Left renal cortex interstitium (tissue), 4 donors: ENCODE measurements around the gene DOLK. TPM values are rescaled to one million over a fixed set of nuclear protein-coding genes. Genes with fewer than 3 reads are reported as not detected.

Source experiments
- DNase-seq, 4 donors: peaks; one replicate each; pipeline ENCODE4 v3.0.0-alpha.2; 2013; ENCODE audit warnings: low read depth in 4 of 4, low spot score in 2 of 4, missing footprints in 1 of 4
- polyA plus RNA-seq, 4 donors: library from polyadenylated mRNA; unstranded; fragments of 120-200 nt; gene quantifications; one replicate each; pipeline ENCODE4 v1.2.1, GENCODE V29; 2013; ENCODE audit not compliant: insufficient read length in 4 of 4

DOLK gene
- polyA plus RNA-seq, 4 donors, result 14.4 to 20.0 (median 16.8) TPM

GRCh38 chr9:128910906-128911305 lies 36.5 kb downstream of the DOLK start:
- no peak for DNase-seq

- no peak for DNase-seq
These were observed 37.5 kb downstream of the DOLK start for GRCh38 chr9:128909859-128910258.

GRCh38 chr9:128908372-128908771 lies 39.0 kb downstream of the DOLK start:
- no peak for DNase-seq

GRCh38 chr9:128906741-128907140 lies 40.7 kb downstream of the DOLK start:
- no peak for DNase-seq

DNA sequence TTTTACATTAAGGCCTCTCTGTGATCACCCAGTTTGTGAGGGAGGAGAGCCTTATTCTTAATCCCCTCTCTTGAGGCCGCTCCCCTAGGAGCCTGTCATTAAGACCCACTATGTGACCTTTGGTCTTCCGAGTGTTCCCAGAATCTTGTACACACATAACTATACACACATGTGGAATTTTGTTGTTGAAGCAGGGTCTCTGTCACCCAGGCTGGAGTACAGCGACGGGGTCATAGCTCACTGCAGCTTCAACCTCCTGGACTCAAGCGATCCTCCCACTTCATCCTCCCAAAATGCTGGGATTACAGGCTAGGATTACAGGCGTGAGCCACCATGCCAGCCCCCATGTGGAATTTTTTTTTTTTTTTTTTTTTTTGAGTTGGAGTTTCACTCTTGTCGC lies 41.4 kb downstream of the DOLK start:
- DNase-seq, result no peak

DNA sequence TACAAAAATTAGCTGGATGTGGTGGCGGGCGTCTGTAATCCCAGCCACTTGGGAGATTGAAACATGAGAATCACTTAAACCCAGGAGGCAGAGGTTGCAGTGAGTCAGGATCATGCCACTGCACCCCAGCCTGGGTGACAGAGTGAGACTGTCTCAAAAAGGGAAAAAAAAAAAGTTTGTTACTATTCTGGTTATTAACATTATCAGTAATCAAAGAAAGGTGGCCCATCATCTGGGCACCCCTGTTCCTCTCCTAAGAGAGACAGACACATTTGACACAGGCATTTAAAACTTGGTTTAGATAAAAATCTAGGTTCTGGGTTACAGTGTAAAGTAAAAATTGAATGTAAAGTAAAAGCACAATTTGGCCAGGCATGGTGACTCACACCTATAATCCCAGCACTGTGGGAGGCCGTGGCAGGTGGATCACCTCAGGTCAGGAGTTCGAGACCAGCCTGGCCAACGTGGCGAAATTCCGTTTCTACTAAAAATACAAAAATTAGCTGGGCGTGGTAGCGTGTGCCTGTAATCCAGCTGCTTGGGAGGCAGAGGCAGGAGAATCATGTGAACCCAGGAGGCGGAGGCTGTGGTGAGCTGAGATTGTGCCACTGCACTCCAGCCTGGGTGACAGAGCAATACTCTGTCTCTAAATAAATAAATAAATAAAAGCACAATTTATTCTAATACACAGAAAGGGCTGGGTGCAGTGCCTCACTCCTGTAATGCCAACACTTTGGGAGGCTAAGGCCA lies 43.4 kb downstream of the DOLK start:
- DNase-seq, result no peak

GRCh38 chr9:128903079-128903461 lies 44.3 kb downstream of the DOLK start:
- DNase-seq, result no peak

DNA sequence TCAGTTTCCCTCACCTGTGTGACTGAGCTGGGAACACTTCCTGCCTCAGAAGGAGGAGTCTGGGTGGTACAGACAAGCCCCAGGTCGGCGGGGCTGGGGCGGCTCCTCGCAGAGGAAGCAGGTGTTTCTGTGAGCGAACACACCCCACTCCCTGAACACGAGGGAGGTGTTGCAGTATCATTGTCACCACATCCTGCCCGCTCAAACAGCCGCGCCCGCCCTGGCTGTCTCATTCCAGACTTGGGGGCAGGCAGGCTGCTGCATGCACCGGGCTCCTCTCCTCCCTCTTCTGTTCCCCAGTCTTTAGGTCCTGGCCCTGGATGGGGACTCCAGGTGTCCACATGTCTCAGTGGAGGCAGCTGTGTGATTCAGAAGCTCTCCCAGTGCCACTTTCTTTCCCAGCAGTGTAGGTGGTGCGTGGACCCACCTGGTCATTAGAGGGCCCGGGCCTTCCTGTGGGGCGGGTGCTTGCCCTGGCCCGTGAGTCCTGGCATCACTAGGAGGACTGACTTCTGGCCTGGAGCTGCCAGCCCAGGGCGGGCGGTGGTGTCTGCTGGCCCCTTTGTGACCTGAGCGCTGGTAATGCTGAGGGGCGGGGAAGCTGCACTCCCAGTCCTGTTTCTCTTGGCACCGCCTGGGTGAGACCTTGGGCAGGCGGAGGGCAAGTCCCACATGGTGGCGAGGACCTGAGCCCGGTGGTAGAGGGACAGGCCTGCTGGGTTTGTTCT lies 44.9 kb downstream of the DOLK start:
- no peak for DNase-seq

GRCh38 chr9:128901822-128902221 lies 45.6 kb downstream of the DOLK start:
- DNase-seq, result no peak

GRCh38 chr9:128901379-128901778 lies 46.0 kb downstream of the DOLK start:
- DNase-seq, result no peak

GRCh38 chr9:128899566-128900322 lies 47.7 kb downstream of the DOLK start:
- no peak for DNase-seq

DNA sequence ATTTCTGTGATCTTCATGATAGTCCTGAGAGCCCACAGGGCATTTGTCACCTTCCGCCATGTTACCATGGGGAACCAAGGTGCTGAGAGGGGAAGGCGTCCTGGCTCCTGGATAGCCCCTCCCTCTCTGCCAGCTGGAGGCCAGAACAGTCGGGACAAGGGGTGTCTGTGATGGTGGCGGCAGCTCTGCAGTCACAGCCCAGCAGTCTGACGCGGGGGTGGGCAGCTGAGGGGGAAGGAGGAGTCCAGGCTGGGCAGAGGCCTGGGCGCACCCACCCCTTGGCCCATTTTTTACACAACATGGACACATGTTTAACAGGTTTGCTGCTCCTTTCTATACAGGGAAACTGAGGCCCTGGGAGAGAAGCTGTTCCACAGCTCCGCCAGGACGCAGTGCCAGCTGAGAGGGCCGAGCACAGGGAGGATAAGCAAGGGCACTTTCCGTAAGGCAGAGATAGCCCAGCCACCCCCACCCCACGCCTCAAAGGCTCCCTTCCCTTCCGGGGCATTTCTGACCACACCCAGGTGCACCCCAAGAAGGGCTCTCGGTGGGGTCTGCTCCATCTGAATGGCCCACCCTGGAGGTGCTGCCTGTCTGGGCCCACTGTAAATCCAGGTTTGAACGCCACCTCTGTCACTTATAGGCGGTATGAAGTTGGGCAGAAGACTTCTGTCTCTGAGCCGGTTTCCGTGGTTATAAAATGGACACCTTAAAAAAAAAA lies 48.4 kb downstream of the DOLK start:
- no peak for DNase-seq

GRCh38 chr9:128898382-128898781 lies 49.0 kb downstream of the DOLK start:
- no peak for DNase-seq

DNA sequence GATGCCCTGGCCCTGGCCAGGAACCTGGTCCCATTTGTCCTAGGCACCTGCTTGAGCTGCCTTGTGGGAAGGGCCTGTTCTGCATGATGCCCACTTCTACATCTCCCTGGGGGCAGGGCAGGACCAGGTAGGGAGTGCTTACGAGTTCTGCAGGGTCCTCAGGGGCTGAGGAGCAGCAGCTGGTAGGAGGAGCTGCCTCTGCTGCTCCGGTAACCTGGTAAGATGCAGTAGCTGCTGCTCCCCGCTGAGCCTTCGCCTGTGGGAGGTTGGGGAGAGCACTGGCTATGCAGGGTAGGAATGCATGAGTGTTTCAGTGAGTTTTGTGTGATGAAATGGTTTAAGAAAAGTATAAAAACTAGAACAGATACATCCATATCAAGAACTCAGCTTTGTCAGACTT lies 51.8 kb downstream of the DOLK start:
- DNase-seq, result no peak

Other genes starting within 250 kb of the DOLK start
- gene PKN3, start 245.1 kb downstream of the DOLK start, polyA plus RNA-seq, result 10 to 100 TPM in 3 of 4 donors, 1 to 10 TPM in 1; 6.9 to 15.6 (median 12.5) TPM
- 10 to 100 TPM; 15.6 to 26.2 (median 20.7) TPM for gene ZDHHC12, start 223.5 kb downstream of the DOLK start, polyA plus RNA-seq
- gene ZER1, start 175.7 kb downstream of the DOLK start, polyA plus RNA-seq, result 10 to 100 TPM; 33.5 to 43.9 (median 37.0) TPM
- gene TBC1D13, start 160.3 kb downstream of the DOLK start, polyA plus RNA-seq, result 10 to 100 TPM; 35.4 to 41.7 (median 37.4) TPM
- 10 to 100 TPM in 2 of 4 donors, 1 to 10 TPM in 2; 6.8 to 16.4 (median 12.6) TPM for gene ENDOG, start 129.1 kb downstream of the DOLK start, polyA plus RNA-seq
- 10 to 100 TPM; 31.8 to 52.4 (median 40.3) TPM for gene SPOUT1, start 117.8 kb downstream of the DOLK start, polyA plus RNA-seq
- 10 to 100 TPM; 17.0 to 31.0 (median 25.5) TPM for gene KYAT1, start 65.7 kb downstream of the DOLK start, polyA plus RNA-seq
- gene LRRC8A, start 65.5 kb downstream of the DOLK start, polyA plus RNA-seq, result 10 to 100 TPM; 26.8 to 34.8 (median 30.8) TPM
- gene PHYHD1, start 26.6 kb downstream of the DOLK start, polyA plus RNA-seq, result 10 to 100 TPM; 55.6 to 69.5 (median 62.4) TPM
- 10 to 100 TPM; 35.2 to 60.5 (median 47.4) TPM for gene NUP188, start 96 bp upstream of the DOLK start, polyA plus RNA-seq
- 100 to 1,000 TPM; 102 to 194 (median 137) TPM for gene SH3GLB2, start 80.7 kb upstream of the DOLK start, polyA plus RNA-seq
- 10 to 100 TPM; 14.7 to 32.1 (median 24.2) TPM for gene MIGA2, start 89.0 kb upstream of the DOLK start, polyA plus RNA-seq
- 10 to 100 TPM; 19.1 to 25.4 (median 21.9) TPM for gene DOLPP1, start 133.5 kb upstream of the DOLK start, polyA plus RNA-seq
- gene CRAT, start 163.2 kb upstream of the DOLK start, polyA plus RNA-seq, result 10 to 100 TPM; 37.4 to 48.2 (median 43.3) TPM
- gene PTPA, start 163.8 kb upstream of the DOLK start, polyA plus RNA-seq, result 100 to 1,000 TPM; 112 to 138 (median 123) TPM
- gene IER5L, start 230.7 kb upstream of the DOLK start, polyA plus RNA-seq, result 10 to 100 TPM in 3 of 4 donors, 1 to 10 TPM in 1; 9.7 to 20.7 (median 13.6) TPM